Small intestine (tissue), 7 donors: ENCODE data around the gene OR2T3. TPM values are rescaled to one million over a fixed set of nuclear protein-coding genes. Genes with fewer than 3 reads are reported as not detected.
"Not testable (repeated sequence)": the region's sequence is repeated elsewhere in the genome, so short reads cannot be mapped to it uniquely, and the experiment has no call there.

Source experiments
- DNase-seq, 2 donors: peaks; one replicate each; pipeline versions ENCODE4 v3.0.0 to v3.0.0-alpha.2; 2013
- FAIRE-seq: peaks from 2 replicates; lab custom pipeline; 2012; peaks lifted over from hg19 to GRCh38; lab: Jason Lieb, UNC
- H3K27ac ChIP-seq, 3 donors: one replicate each; pipeline ENCODE4 v1.5.1; 2013; ENCODE audit warnings: low read length in 2 of 3, mild to moderate bottlenecking in 2 of 3, control low read depth in 1 of 3, inconsistent platforms in 1 of 3, low read depth in 1 of 3, moderate library complexity in 1 of 3
- H3K27me3 ChIP-seq, 3 donors: one replicate each; pipeline ENCODE4 v1.6.1; 2013; ENCODE audit warnings: low read length in 3 of 3, inconsistent platforms in 1 of 3; ENCODE audit not compliant: control insufficient read depth in 3 of 3, insufficient read depth in 3 of 3
- H3K36me3 ChIP-seq, 3 donors: one replicate each; pipeline ENCODE4 v1.6.1; 2013; ENCODE audit warnings: low read length in 3 of 3, inconsistent platforms in 1 of 3, low read depth in 1 of 3, mild to moderate bottlenecking in 1 of 3, moderate library complexity in 1 of 3; ENCODE audit not compliant: control insufficient read depth in 3 of 3, insufficient read depth in 2 of 3
- H3K4me1 ChIP-seq, 3 donors: one replicate each; pipeline ENCODE4 v1.6.1; 2013; ENCODE audit warnings: low read length in 2 of 3, inconsistent platforms in 1 of 3, low read depth in 1 of 3, mild to moderate bottlenecking in 1 of 3, moderate library complexity in 1 of 3; ENCODE audit not compliant: control insufficient read depth in 3 of 3, insufficient read depth in 2 of 3
- H3K4me3 ChIP-seq, 3 donors: one replicate each; pipeline ENCODE4 v1.5.1; 2013; ENCODE audit warnings: low read length in 3 of 3, control low read depth in 1 of 3, inconsistent platforms in 1 of 3, low read depth in 1 of 3, mild to moderate bottlenecking in 1 of 3, moderate library complexity in 1 of 3
- H3K9me3 ChIP-seq, 2 donors: one replicate each; pipeline ENCODE4 v1.6.1; 2013; ENCODE audit warnings: low read depth in 1 of 2, low read length in 1 of 2; ENCODE audit not compliant: control insufficient read depth in 2 of 2, insufficient read depth in 1 of 2
- WGBS, 3 donors: extraction: QIAGEN DNeasy Blood & Tissue Kit; methylation state at CpG; one replicate each; pipeline ENCODE4 v1.1.7; 2013; 5-methylcytosine and 5-hydroxymethylcytosine counted together
- polyA plus RNA-seq, 4 donors: library from polyadenylated mRNA; stranded (reverse) in 3 of 4; unstranded in 1 of 4; fragments of 200-250 nt in 3 of 4; fragments of 120-200 nt in 1 of 4; gene quantifications; one replicate each; pipeline versions ENCODE4 v1.2.1 to v1.2.3, GENCODE V29; 2013
- donor health status: healthy with polysubstance abuse.
- donor health status: control.
- donor health status: control.
- donor health status: Bipolar disorder and iron deficiency.
- donor health status: healthy.

OR2T3 gene
- polyA plus RNA-seq, 4 donors = not detected

- not testable (repeated sequence) for DNase-seq, H3K27ac ChIP-seq, H3K36me3 ChIP-seq, H3K27me3 ChIP-seq, H3K4me1 ChIP-seq, H3K4me3 ChIP-seq, FAIRE-seq, H3K9me3 ChIP-seq
- WGBS, 3 donors = 87 to 93% (median 87%) methylated on average over 7 of the region's 7 CpGs
These were observed 19.5 kb upstream of the OR2T3 start for GRCh38 chr1:248453619-248454018.

GRCh38 chr1:248455045-248455444 lies 18.1 kb upstream of the OR2T3 start:
- not testable (repeated sequence) for FAIRE-seq, DNase-seq, H3K4me3 ChIP-seq, H3K27me3 ChIP-seq, H3K9me3 ChIP-seq, H3K36me3 ChIP-seq, H3K4me1 ChIP-seq, H3K27ac ChIP-seq
- WGBS, 3 donors = 42 to 69% (median 60%) methylated on average over 1 to 2 of the region's 4 CpGs

- not testable (repeated sequence) for H3K9me3 ChIP-seq, H3K4me1 ChIP-seq, H3K27me3 ChIP-seq, H3K4me3 ChIP-seq, H3K27ac ChIP-seq, DNase-seq, FAIRE-seq, H3K36me3 ChIP-seq
- no CpG with 5 or more reads among the region's 2 CpGs for WGBS, 3 donors
These were observed 16.5 kb upstream of the OR2T3 start for GRCh38 chr1:248456635-248457034.

- not testable (repeated sequence) for H3K36me3 ChIP-seq, H3K27ac ChIP-seq, H3K4me3 ChIP-seq, FAIRE-seq, H3K9me3 ChIP-seq, H3K4me1 ChIP-seq, H3K27me3 ChIP-seq
- WGBS, 3 donors = 62 to 76% (median 70%) methylated on average over 7 of the region's 7 CpGs
- DNase-seq = peak in 1 of 2 donors; percentile 1
These were observed 14.0 kb upstream of the OR2T3 start for GRCh38 chr1:248459117-248459516.

- no peaks in the 10 kb centered on the region for H3K27me3 ChIP-seq
- no peak overlapping the region for H3K4me3 ChIP-seq
- WGBS, 3 donors = 86 to 89% (median 88%) methylated on average over 4 of the region's 4 CpGs
- no peaks in the 10 kb centered on the region for H3K4me1 ChIP-seq
- FAIRE-seq (no peak), DNase-seq (no peak)
- H3K27ac ChIP-seq = no peak overlapping the region
- H3K36me3 ChIP-seq = no peaks in the 10 kb centered on the region
- no peaks in the 10 kb centered on the region for H3K9me3 ChIP-seq
These were observed 2.0 kb upstream of the OR2T3 start for GRCh38 chr1:248471154-248471553.

- H3K27ac ChIP-seq, H3K4me3 ChIP-seq, H3K4me1 ChIP-seq, DNase-seq, FAIRE-seq, H3K36me3 ChIP-seq, H3K9me3 ChIP-seq, H3K27me3 ChIP-seq: not testable (repeated sequence)
- 50 to 59% (median 59%) methylated on average over 2 of the region's 2 CpGs for WGBS, 3 donors
These were observed 1.0 kb upstream of the OR2T3 start for GRCh38 chr1:248472111-248472510.

- not testable (repeated sequence) for H3K27me3 ChIP-seq, H3K4me1 ChIP-seq, H3K4me3 ChIP-seq, FAIRE-seq, H3K9me3 ChIP-seq, H3K36me3 ChIP-seq, DNase-seq, H3K27ac ChIP-seq
- no CpG with 5 or more reads among the region's 1 CpG for WGBS, 3 donors
These were observed 2.5 kb downstream of the OR2T3 start for GRCh38 chr1:248475660-248476059.

- H3K36me3 ChIP-seq, H3K9me3 ChIP-seq, FAIRE-seq, H3K27ac ChIP-seq, H3K4me3 ChIP-seq, H3K27me3 ChIP-seq, DNase-seq, H3K4me1 ChIP-seq: not testable (repeated sequence)
- WGBS, 3 donors = 58 to 67% (median 66%) methylated on average over 13 of the region's 13 CpGs
These were observed 8.8 kb downstream of the OR2T3 start for GRCh38 chr1:248481686-248482579.
